Measurements from ENCODE around the gene SLC43A1.
A peak's percentile ranks its signal among the peaks of the same experiment; 100 is the strongest.
"Not testable (repeated sequence)": the region's sequence is repeated elsewhere in the genome, so short reads cannot be mapped to it uniquely, and the experiment has no call there.

SLC43A1 gene

GRCh38 chr11:57460758-57461749 is 54.4 kb downstream of the SLC43A1 start:
- no peak for DNase-seq (ENCODE audit: low read depth)

- peak; percentile 28 for DNase-seq (ENCODE audit: low read depth)
Measured at GRCh38 chr11:57460022-57460757, 55.3 kb downstream of the SLC43A1 start, which contains the start of gene RTN4RL2. Gene RTN4RL2, plus strand, starts transcription at chr11:57460528. Its CDS starts 338 bp downstream, at chr11:57460866.

GRCh38 chr11:57459164-57460021 is 56.1 kb downstream of the SLC43A1 start:
- no peak for DNase-seq (ENCODE audit: low read depth)

GRCh38 chr11:57458410-57459163 is 56.9 kb downstream of the SLC43A1 start:
- DNase-seq (ENCODE audit: low read depth), result no peak

- no peak for DNase-seq (ENCODE audit: low read depth)
Measured at GRCh38 chr11:57458060-57458409, 57.5 kb downstream of the SLC43A1 start.

GRCh38 chr11:57457643-57458023 is 57.9 kb downstream of the SLC43A1 start:
- DNase-seq (ENCODE audit: low read depth), result no peak

- peak; percentile 78 for DNase-seq (ENCODE audit: low read depth)
Measured at GRCh38 chr11:57456960-57457642, 58.4 kb downstream of the SLC43A1 start.

- DNase-seq (ENCODE audit: low read depth), result no peak
Measured at GRCh38 chr11:57453543-57454177, 61.8 kb downstream of the SLC43A1 start.

- no peak for DNase-seq (ENCODE audit: low read depth)
Measured at GRCh38 chr11:57446055-57446454, 69.4 kb downstream of the SLC43A1 start.

GRCh38 chr11:57445122-57445394 is 70.4 kb downstream of the SLC43A1 start:
- DNase-seq (ENCODE audit: low read depth), result not testable (repeated sequence)

- DNase-seq (ENCODE audit: low read depth), result no peak
Measured at GRCh38 chr11:57444362-57445121, 71.0 kb downstream of the SLC43A1 start.

GRCh38 chr11:57440744-57441414 is 74.6 kb downstream of the SLC43A1 start:
- DNase-seq (ENCODE audit: low read depth), result no peak

- DNase-seq (ENCODE audit: low read depth), result no peak
Measured at GRCh38 chr11:57439786-57440185, 75.7 kb downstream of the SLC43A1 start.

GRCh38 chr11:57438345-57439285 is 76.9 kb downstream of the SLC43A1 start:
- no peak for DNase-seq (ENCODE audit: low read depth)

GRCh38 chr11:57436031-57436430 is 79.5 kb downstream of the SLC43A1 start:
- no peak for DNase-seq (ENCODE audit: low read depth)

GRCh38 chr11:57434640-57435546 is 80.6 kb downstream of the SLC43A1 start:
- peak; percentile 97 for DNase-seq (ENCODE audit: low read depth)
